Mesendoderm (in vitro differentiated cells): ENCODE measurements around the gene RALBP1.
A peak's percentile ranks its signal among the peaks of the same experiment; 100 is the strongest.
"Not testable (repeated sequence)": the region's sequence is repeated elsewhere in the genome, so short reads cannot be mapped to it uniquely, and the experiment has no call there.

Experiments
- DNase-seq: peaks from one replicate; pipeline ENCODE4 v3.0.0; 2013
- H2AK5ac ChIP-seq: 2 replicates; pipeline ENCODE4 v1.6.1; 2013; ENCODE audit warnings: low read length, inconsistent platforms
- H2BK120ac ChIP-seq: 2 replicates; pipeline ENCODE4 v1.6.1; 2013; ENCODE audit warnings: low read depth, mild to moderate bottlenecking, low read length, moderate library complexity, mixed read lengths
- H2BK15ac ChIP-seq: replicated peaks from 2 replicates; pipeline ENCODE4 v1.6.1; 2013; ENCODE audit warnings: low read depth, mild to moderate bottlenecking, moderate library complexity
- H2BK5ac ChIP-seq: 2 replicates; pipeline ENCODE4 v1.6.1; 2013; ENCODE audit warnings: low read length, inconsistent platforms
- H3K18ac ChIP-seq: 2 replicates; pipeline ENCODE4 v1.6.1; 2013; ENCODE audit warnings: mild to moderate bottlenecking, low read length, mixed read lengths
- H3K23ac ChIP-seq: one replicate; pipeline ENCODE4 v1.6.1; 2013; ENCODE audit warnings: low read length
- H3K27ac ChIP-seq: 2 replicates; pipeline ENCODE4 v1.5.1; 2013; ENCODE audit warnings: low read depth, mild to moderate bottlenecking, inconsistent platforms, low read length, moderate library complexity
- H3K27me3 ChIP-seq: 2 replicates; pipeline ENCODE4 v1.6.1; 2013; ENCODE audit warnings: low read length, control low read depth, mild to moderate bottlenecking, inconsistent platforms; ENCODE audit not compliant: insufficient read depth, poor library complexity
- H3K36me3 ChIP-seq: 2 replicates; pipeline ENCODE4 v1.6.1; 2013; ENCODE audit warnings: low read length, inconsistent platforms; ENCODE audit not compliant: control insufficient read depth, insufficient read depth
- H3K4ac ChIP-seq: one replicate; pipeline ENCODE4 v1.6.1; 2013; ENCODE audit warnings: low read depth, mild to moderate bottlenecking, low read length, moderate library complexity
- H3K4me1 ChIP-seq: 2 replicates; pipeline ENCODE4 v1.6.1; 2013; ENCODE audit warnings: low read depth, low read length, inconsistent platforms; ENCODE audit not compliant: control insufficient read depth
- H3K4me2 ChIP-seq: 2 replicates; pipeline ENCODE4 v1.6.1; 2013; ENCODE audit warnings: low read length
- H3K4me3 ChIP-seq: 2 replicates; pipeline ENCODE4 v1.5.1; 2013; ENCODE audit warnings: mild to moderate bottlenecking, low read length
- H3K56ac ChIP-seq: one replicate; pipeline ENCODE4 v1.6.1; 2013; ENCODE audit warnings: low read length
- H3K79me1 ChIP-seq: 2 replicates; pipeline ENCODE4 v1.6.1; 2013; ENCODE audit warnings: low read length, inconsistent platforms
- H3K79me2 ChIP-seq: 2 replicates; pipeline ENCODE4 v1.6.1; 2013; ENCODE audit warnings: mild to moderate bottlenecking, low read length; ENCODE audit not compliant: control insufficient read depth, insufficient read depth
- H3K9ac ChIP-seq: 2 replicates; pipeline ENCODE4 v1.6.1; 2013; ENCODE audit warnings: low read length, inconsistent platforms
- H4K5ac ChIP-seq: one replicate; pipeline ENCODE4 v1.6.1; 2013; ENCODE audit warnings: low read length
- H4K8ac ChIP-seq: one replicate; pipeline ENCODE4 v1.6.1; 2013; ENCODE audit warnings: low read depth, mild to moderate bottlenecking, control low read depth, low read length, moderate library complexity
- WGBS: extraction: QIAGEN DNeasy Blood & Tissue Kit; methylation state at CpG from one replicate; pipeline ENCODE4 v1.1.7; 2013; ENCODE audit warnings: low lambda C conversion rate, missing lambda C conversion rate; ENCODE audit not compliant: insufficient coverage; ENCODE audit errors: extremely low coverage; 5-methylcytosine and 5-hydroxymethylcytosine counted together

RALBP1 gene

GRCh38 chr18:9430315-9430714 lies 45.0 kb upstream of the RALBP1 start:
- not testable (repeated sequence) for DNase-seq, H3K4me2 ChIP-seq, H3K18ac ChIP-seq, H3K4me1 ChIP-seq, H3K56ac ChIP-seq, H3K27ac ChIP-seq, H3K4ac ChIP-seq, H3K27me3 ChIP-seq, H2BK120ac ChIP-seq, H3K4me3 ChIP-seq, H4K8ac ChIP-seq, H3K23ac ChIP-seq, H2BK5ac ChIP-seq, H2BK15ac ChIP-seq, H2AK5ac ChIP-seq, H3K9ac ChIP-seq, H4K5ac ChIP-seq, H3K79me1 ChIP-seq, H3K79me2 ChIP-seq, H3K36me3 ChIP-seq
- no CpG with 5 or more reads among the region's 22 CpGs for WGBS

- H3K4me1 ChIP-seq = no peaks in the 10 kb centered on the region
- WGBS = no CpG with 5 or more reads among the region's 6 CpGs
These were observed 44.0 kb upstream of the RALBP1 start for GRCh38 chr18:9431296-9431695.

DNA sequence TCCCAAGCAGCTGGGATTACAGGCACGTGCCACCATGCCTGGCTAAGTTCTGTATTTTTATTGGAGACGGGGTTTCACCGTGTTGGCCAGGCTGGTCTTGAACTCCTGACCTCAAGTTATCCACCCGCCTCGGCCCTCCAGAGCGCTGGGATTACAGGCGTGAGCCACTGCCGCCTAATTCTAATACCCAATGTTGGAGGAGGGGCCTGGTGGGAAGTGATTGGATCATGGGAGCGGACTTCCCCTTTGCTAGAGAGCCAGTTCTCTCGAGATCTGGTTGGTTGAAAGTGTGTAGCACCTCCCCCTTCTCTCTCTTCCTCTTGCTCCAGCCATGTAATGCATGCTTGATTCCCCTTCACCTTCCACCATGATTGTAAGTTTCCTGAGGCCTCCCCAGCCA lies 42.2 kb upstream of the RALBP1 start:
- H3K27ac ChIP-seq, H2BK15ac ChIP-seq, H2AK5ac ChIP-seq, H3K36me3 ChIP-seq, H3K4ac ChIP-seq, H2BK5ac ChIP-seq, H3K9ac ChIP-seq, H2BK120ac ChIP-seq, H3K56ac ChIP-seq, H3K4me1 ChIP-seq, H4K5ac ChIP-seq, H3K4me3 ChIP-seq, H3K79me1 ChIP-seq, H3K23ac ChIP-seq, H3K27me3 ChIP-seq, H3K18ac ChIP-seq, H3K79me2 ChIP-seq, H3K4me2 ChIP-seq, H4K8ac ChIP-seq: not testable (repeated sequence)
- DNase-seq = peak; percentile 42
- WGBS = no CpG with 5 or more reads among the region's 10 CpGs

More at GRCh38 chr18:9431296-9431695, 44.0 kb upstream of the RALBP1 start:
- H3K36me3 ChIP-seq = no peaks in the 10 kb centered on the region
- H2BK5ac ChIP-seq = no peak overlapping the region
- H3K18ac ChIP-seq = no peak overlapping the region
- H4K8ac ChIP-seq = no peak overlapping the region
- no peak for DNase-seq
- no peaks in the 10 kb centered on the region for H3K79me2 ChIP-seq
- no peaks in the 10 kb centered on the region for H3K79me1 ChIP-seq
- H3K27ac ChIP-seq = no peak overlapping the region
- no peak overlapping the region for H3K4me3 ChIP-seq
- H3K23ac ChIP-seq = no peak overlapping the region
- no peak overlapping the region for H3K4ac ChIP-seq
- H4K5ac ChIP-seq = no peak overlapping the region
- H3K56ac ChIP-seq = no peak overlapping the region
- H2BK120ac ChIP-seq = no peak overlapping the region
- H3K9ac ChIP-seq = no peak overlapping the region
- no peak overlapping the region for H3K4me2 ChIP-seq
- no peak overlapping the region for H2AK5ac ChIP-seq
- no peaks in the 10 kb centered on the region for H3K27me3 ChIP-seq
- H2BK15ac ChIP-seq = no peak overlapping the region

GRCh38 chr18:9433671-9434121 lies 41.6 kb upstream of the RALBP1 start:
- H3K4me3 ChIP-seq = no peak overlapping the region
- no peak overlapping the region for H3K4ac ChIP-seq
- H3K9ac ChIP-seq = no peak overlapping the region

DNA sequence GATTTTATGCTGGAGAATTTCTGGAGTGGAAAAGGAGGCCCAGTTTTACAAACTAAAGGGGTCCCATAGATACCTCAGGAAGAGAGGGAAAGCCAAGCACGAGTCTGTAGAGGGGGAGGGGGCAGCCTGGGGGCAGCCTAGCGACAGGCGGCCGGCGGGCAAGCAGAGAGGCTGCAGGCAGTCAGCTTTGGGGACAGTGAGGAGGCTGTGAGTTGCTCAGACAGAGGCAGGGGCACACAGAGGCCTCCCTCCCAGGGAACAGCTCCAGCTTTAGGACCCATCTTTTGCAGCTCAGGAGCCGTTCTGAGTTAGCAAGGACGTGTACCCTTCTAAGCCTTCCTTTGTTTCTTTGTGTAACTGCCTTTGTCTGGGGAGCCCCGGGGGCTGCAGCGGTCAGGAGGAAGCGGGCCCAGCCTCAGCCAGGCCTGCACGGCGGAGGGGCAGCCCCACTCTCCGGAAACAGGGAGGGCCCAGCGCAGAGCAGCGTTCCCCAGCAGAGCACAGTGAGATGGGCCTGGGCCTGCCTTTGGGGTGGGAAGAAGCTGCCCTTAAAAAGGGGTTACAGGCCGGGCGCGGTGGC lies 41.1 kb upstream of the RALBP1 start:
- H3K79me2 ChIP-seq = no peaks in the 10 kb centered on the region
- H3K4me2 ChIP-seq = no peak overlapping the region
- peak overlapping the region; percentile 16 for H3K9ac ChIP-seq
- no CpG with 5 or more reads among the region's 18 CpGs for WGBS
- H3K56ac ChIP-seq = peak overlapping the region; percentile 52
- H3K27me3 ChIP-seq = no peaks in the 10 kb centered on the region
- no peak overlapping the region for H4K5ac ChIP-seq
- H3K79me1 ChIP-seq = no peaks in the 10 kb centered on the region
- no peaks in the 10 kb centered on the region for H3K36me3 ChIP-seq
- H3K4ac ChIP-seq = no peak overlapping the region
- no peak overlapping the region for H2BK15ac ChIP-seq
- no peak overlapping the region for H2BK120ac ChIP-seq
- no peak overlapping the region for H3K4me3 ChIP-seq
- H4K8ac ChIP-seq = no peak overlapping the region
- H3K23ac ChIP-seq = no peak overlapping the region
- DNase-seq = peak; percentile 32
- H2AK5ac ChIP-seq = no peak overlapping the region
- H2BK5ac ChIP-seq = no peak overlapping the region
- peak overlapping the region; percentile 33 for H3K18ac ChIP-seq
- H3K27ac ChIP-seq = no peak overlapping the region
- no peaks in the 10 kb centered on the region for H3K4me1 ChIP-seq

More at GRCh38 chr18:9433671-9434121, 41.6 kb upstream of the RALBP1 start:
- Histone ChIP-seq H3K23ac (no peak overlapping the region), H3K4me1 (no peaks in the 10 kb centered on the region), H3K56ac (no peak overlapping the region), H3K27me3 (no peaks in the 10 kb centered on the region), H3K27ac (no peak overlapping the region), H3K79me2 (no peaks in the 10 kb centered on the region), H2AK5ac (no peak overlapping the region), H3K4me2 (no peak overlapping the region), H2BK120ac (no peak overlapping the region), H3K79me1 (no peaks in the 10 kb centered on the region), H2BK5ac (no peak overlapping the region), H2BK15ac (no peak overlapping the region), H4K8ac (no peak overlapping the region), H4K5ac (peak overlapping the region; percentile 33), H3K18ac (no peak overlapping the region), H3K36me3 (no peaks in the 10 kb centered on the region)
- WGBS = no CpG with 5 or more reads among the region's 10 CpGs
- no peak for DNase-seq

DNA sequence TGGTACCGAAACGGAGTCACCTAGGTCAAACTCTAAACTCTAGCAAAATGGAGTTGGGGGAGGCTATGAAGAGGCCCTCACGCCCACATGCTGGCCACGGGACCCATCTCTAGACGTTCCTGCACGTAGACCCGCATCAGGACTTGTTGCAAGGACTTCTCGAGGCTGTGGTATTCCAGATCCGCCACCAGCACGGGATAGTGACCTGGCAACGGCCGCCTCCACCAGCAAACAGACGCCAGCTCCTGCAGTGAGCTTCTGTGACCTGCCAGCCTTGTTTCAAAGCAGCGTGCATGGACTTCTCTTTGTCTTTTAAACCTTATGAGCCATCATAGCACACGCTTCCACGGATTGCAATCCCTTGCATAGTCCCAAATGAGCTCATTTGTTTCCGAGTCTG lies 40.3 kb upstream of the RALBP1 start:
- Histone ChIP-seq H3K4me1 (no peaks in the 10 kb centered on the region), H3K79me1 (no peaks in the 10 kb centered on the region), H2BK15ac (no peak overlapping the region), H3K36me3 (no peaks in the 10 kb centered on the region), H3K4ac (no peak overlapping the region), H2BK120ac (no peak overlapping the region), H3K27ac (no peak overlapping the region), H3K18ac (no peak overlapping the region), H4K5ac (no peak overlapping the region), H3K27me3 (no peaks in the 10 kb centered on the region), H3K79me2 (no peaks in the 10 kb centered on the region), H4K8ac (no peak overlapping the region), H3K4me2 (no peak overlapping the region), H2AK5ac (no peak overlapping the region), H3K23ac (no peak overlapping the region), H3K56ac (no peak overlapping the region), H3K4me3 (no peak overlapping the region), H3K9ac (no peak overlapping the region), H2BK5ac (no peak overlapping the region)
- WGBS = no CpG with 5 or more reads among the region's 17 CpGs
- DNase-seq = no peak
